Muscle of leg (tissue), 11 donors: ENCODE data around the gene RAPGEF1. TPM values are rescaled to one million over a fixed set of nuclear protein-coding genes. Genes with fewer than 3 reads are reported as not detected.
"Not testable (repeated sequence)": the region's sequence is repeated elsewhere in the genome, so short reads cannot be mapped to it uniquely, and the experiment has no call there.

Experiments
- DNase-seq: peaks from one replicate; pipeline ENCODE4 v3.0.0; 2013
- H3K27ac ChIP-seq: one replicate; pipeline ENCODE4 v1.5.1; 2013; ENCODE audit warnings: mild to moderate bottlenecking, low read length, control low read depth
- H3K27me3 ChIP-seq: one replicate; pipeline ENCODE4 v1.6.1; 2013; ENCODE audit warnings: low read length; ENCODE audit not compliant: control insufficient read depth, insufficient read depth
- H3K36me3 ChIP-seq: one replicate; pipeline ENCODE4 v1.6.1; 2013; ENCODE audit warnings: low read length; ENCODE audit not compliant: control insufficient read depth, insufficient read depth
- H3K4me1 ChIP-seq: one replicate; pipeline ENCODE4 v1.6.1; 2013; ENCODE audit warnings: low read length; ENCODE audit not compliant: control insufficient read depth, insufficient read depth
- H3K4me3 ChIP-seq: one replicate; pipeline ENCODE4 v1.5.1; 2013; ENCODE audit warnings: low read length, control low read depth
- H3K9me3 ChIP-seq: replicated peaks from 2 replicates; pipeline ENCODE4 v1.6.1; 2013; ENCODE audit warnings: low read depth, low read length; ENCODE audit not compliant: control insufficient read depth
- WGBS: methylation state at CpG from one replicate; pipeline ENCODE4 v1.1.5; 2013; ENCODE audit warnings: missing lambda C conversion rate; ENCODE audit not compliant: insufficient coverage; 5-methylcytosine and 5-hydroxymethylcytosine counted together
- polyA plus RNA-seq, 8 donors: library from polyadenylated mRNA; unstranded; fragments of 120-200 nt; gene quantifications; one replicate each; pipeline versions ENCODE4 v1.2.1 to v1.2.3, GENCODE V29; 2013; ENCODE audit warnings: inconsistent platforms in 1 of 8, low replicate concordance in 1 of 8; ENCODE audit not compliant: insufficient read length in 8 of 8, insufficient read depth in 1 of 8
- total RNA-seq: library from RNA; stranded (reverse); fragments of 120-200 nt; gene quantifications from one replicate; pipeline ENCODE4 v1.2.4, GENCODE V29; 2013

Gene RAPGEF1
- total and polyA plus RNA-seq, 9 donors, result 30.2 to 95.2 (median 79.6) TPM

GRCh38 chr9:131709010-131709770, 30.7 kb downstream of the RAPGEF1 start:
- Histone ChIP-seq H3K4me3 (peak overlapping the region; percentile 21), H3K4me1 (peaks cover 31% of the 10 kb centered on the region), H3K27ac (peak overlapping the region; percentile 81)
- H3K27me3 ChIP-seq, DNase-seq, H3K36me3 ChIP-seq, H3K9me3 ChIP-seq: not testable (repeated sequence)
- WGBS, result 79% methylated on average over 8 of the region's 14 CpGs

DNA sequence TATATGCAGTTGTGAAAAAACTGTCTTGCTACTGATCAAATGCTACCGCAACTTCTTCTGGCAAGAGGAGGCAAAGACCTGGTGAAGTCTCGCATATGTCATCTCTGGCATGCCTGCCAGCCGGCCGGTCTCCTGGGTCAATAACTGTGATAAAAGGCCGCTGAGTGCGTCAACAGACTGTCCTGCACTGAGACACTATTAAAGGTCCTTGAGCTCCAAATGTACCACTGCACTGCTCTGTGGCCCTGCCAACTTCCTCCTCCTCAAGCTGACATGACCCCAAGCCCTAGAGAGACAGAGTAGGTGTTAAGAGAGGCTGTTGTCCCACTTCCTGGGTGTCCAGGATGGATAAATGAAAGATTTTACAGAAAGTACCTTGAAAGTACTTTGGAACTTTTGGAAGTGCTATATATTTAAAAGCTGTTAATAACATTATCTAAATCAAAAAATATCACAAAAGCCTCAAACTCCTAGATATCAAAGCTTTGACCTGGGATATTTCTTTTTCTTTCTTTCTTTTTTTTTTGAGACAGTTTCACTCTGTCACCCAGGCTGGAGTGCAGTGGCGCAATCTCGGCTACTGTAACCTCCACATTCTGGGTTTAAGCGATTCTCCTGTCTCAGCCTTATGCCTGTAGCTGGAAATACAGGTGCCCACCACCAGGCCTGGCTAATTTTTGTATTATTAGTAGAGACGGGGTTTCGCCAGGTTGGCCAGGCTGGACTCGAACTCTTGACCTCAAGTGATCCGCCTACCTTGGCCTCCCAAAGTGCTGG, 31.5 kb downstream of the RAPGEF1 start:
- Histone ChIP-seq H3K4me3 (peak overlapping the region; percentile 0), H3K27ac (peak overlapping the region; percentile 53), H3K27me3 (no peaks in the 10 kb centered on the region), H3K4me1 (peaks cover 34% of the 10 kb centered on the region), H3K9me3 (no peaks in the 10 kb centered on the region), H3K36me3 (no peaks in the 10 kb centered on the region)
- DNase-seq, result no peak
- 67% methylated on average over 12 of the region's 13 CpGs for WGBS

- H3K9me3 ChIP-seq, result no peaks in the 10 kb centered on the region
- 31% methylated on average over 2 of the region's 4 CpGs for WGBS
- peak; percentile 70 for DNase-seq
- no peaks in the 10 kb centered on the region for H3K27me3 ChIP-seq
- peak overlapping the region; percentile 53 for H3K27ac ChIP-seq
- peaks cover 31% of the 10 kb centered on the region for H3K4me1 ChIP-seq
- H3K36me3 ChIP-seq, result no peaks in the 10 kb centered on the region
- H3K4me3 ChIP-seq, result no peak overlapping the region
Observed at GRCh38 chr9:131707733-131708157, 32.1 kb downstream of the RAPGEF1 start.

GRCh38 chr9:131707050-131707449, 32.8 kb downstream of the RAPGEF1 start:
- DNase-seq, result no peak
- Histone ChIP-seq H3K27ac (no peak overlapping the region), H3K4me1 (peaks cover 31% of the 10 kb centered on the region), H3K27me3 (no peaks in the 10 kb centered on the region), H3K4me3 (no peak overlapping the region), H3K9me3 (no peaks in the 10 kb centered on the region), H3K36me3 (no peaks in the 10 kb centered on the region)
- 70% methylated on average over 2 of the region's 5 CpGs for WGBS

GRCh38 chr9:131706608-131706970, 33.3 kb downstream of the RAPGEF1 start:
- no peak overlapping the region for H3K4me3 ChIP-seq
- 95% methylated on average over 6 of the region's 6 CpGs for WGBS
- DNase-seq, result no peak

GRCh38 chr9:131704988-131705387, 34.9 kb downstream of the RAPGEF1 start:
- H3K27ac ChIP-seq, result peak overlapping the region; percentile 1
- peaks cover 34% of the 10 kb centered on the region for H3K4me1 ChIP-seq
- no peak overlapping the region for H3K4me3 ChIP-seq

More at GRCh38 chr9:131706608-131706970, 33.3 kb downstream of the RAPGEF1 start:
- H3K4me1 ChIP-seq, result peaks cover 31% of the 10 kb centered on the region
- H3K27me3 ChIP-seq, result no peaks in the 10 kb centered on the region
- H3K9me3 ChIP-seq, result no peaks in the 10 kb centered on the region
- H3K27ac ChIP-seq, result no peak overlapping the region
- H3K36me3 ChIP-seq, result no peaks in the 10 kb centered on the region

GRCh38 chr9:131704141-131704983, 35.5 kb downstream of the RAPGEF1 start:
- 83% methylated on average over 2 of the region's 5 CpGs for WGBS
- Histone ChIP-seq H3K27ac (peak overlapping the region; percentile 1), H3K4me3 (no peak overlapping the region), H3K9me3 (no peaks in the 10 kb centered on the region), H3K36me3 (no peaks in the 10 kb centered on the region), H3K27me3 (no peaks in the 10 kb centered on the region), H3K4me1 (peaks cover 36% of the 10 kb centered on the region)
- peak; percentile 53 for DNase-seq

More at GRCh38 chr9:131704988-131705387, 34.9 kb downstream of the RAPGEF1 start:
- Histone ChIP-seq H3K27me3 (no peaks in the 10 kb centered on the region), H3K9me3 (no peaks in the 10 kb centered on the region), H3K36me3 (no peaks in the 10 kb centered on the region)
- WGBS, result 50% methylated on average over 1 of the region's 4 CpGs
- DNase-seq, result no peak

GRCh38 chr9:131703697-131704096, 36.2 kb downstream of the RAPGEF1 start:
- H3K9me3 ChIP-seq, result no peaks in the 10 kb centered on the region
- peaks cover 40% of the 10 kb centered on the region for H3K4me1 ChIP-seq
- DNase-seq, result no peak
- H3K27me3 ChIP-seq, result no peaks in the 10 kb centered on the region
- no peak overlapping the region for H3K4me3 ChIP-seq
- H3K27ac ChIP-seq, result no peak overlapping the region
- no peaks in the 10 kb centered on the region for H3K36me3 ChIP-seq
- 100% methylated on average over 1 of the region's 4 CpGs for WGBS

DNA sequence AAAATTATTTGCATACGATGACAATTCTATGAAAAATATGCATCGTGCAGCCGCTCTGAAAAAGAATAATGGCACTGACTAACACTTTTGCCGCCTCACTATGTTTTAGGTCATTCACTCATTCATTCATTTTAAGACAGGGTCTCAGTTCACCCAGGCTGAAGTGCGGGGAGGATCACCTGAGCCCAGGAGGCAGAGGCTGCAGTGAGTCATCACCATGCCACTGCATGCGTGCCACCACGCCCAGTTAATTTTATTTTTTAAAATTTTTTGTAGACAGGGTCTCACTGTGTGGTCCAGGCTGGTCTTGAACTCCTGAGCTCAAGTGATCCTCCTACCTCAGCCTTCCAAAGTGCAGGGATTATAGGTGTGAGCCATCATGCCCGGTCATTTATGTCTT, 37.0 kb downstream of the RAPGEF1 start:
- Histone ChIP-seq H3K36me3 (no peaks in the 10 kb centered on the region), H3K9me3 (no peaks in the 10 kb centered on the region), H3K27ac (no peak overlapping the region), H3K4me3 (no peak overlapping the region), H3K27me3 (no peaks in the 10 kb centered on the region), H3K4me1 (peaks cover 44% of the 10 kb centered on the region)
- 85% methylated on average over 4 of the region's 8 CpGs for WGBS
- DNase-seq, result no peak
